ENCODE measurements around the gene APOF. TPM values are rescaled to one million over a fixed set of nuclear protein-coding genes. Genes with fewer than 3 reads are reported as not detected.

APOF gene
- total and polyA plus RNA-seq, 10 of the 15 experiments (the other 5 are each of a cell fraction or from before 2014, with no cell fraction given), result 0.04 to 0.19 (median 0.11) TPM; not detected in 5

GRCh38 chr12:56333197-56333678, 29.4 kb downstream of the APOF start (continued):
- TF ChIP-seq EGR1 (IDR thresholded peaks at IDR 0.05; ENCODE audit: borderline replicate concordance in 1 of 2, low read depth in 2 of 2, low read length in 2 of 2), result peak in 1 of 2 experiments; percentile 50; a peak in 1 of 3 replicates
- no peak for TF ChIP-seq IRF4 (IDR thresholded peaks at IDR 0.05; ENCODE audit: low read depth, low read length)
- peak; percentile 62; the same call in 1 of the 2 replicates for TF ChIP-seq TAF1 (IDR thresholded peaks at IDR 0.05; ENCODE audit: borderline replicate concordance, low read depth, low read length)
- no peak for TF ChIP-seq SMC3 (IDR thresholded peaks at IDR 0.05; ENCODE audit: borderline replicate concordance, low read length)
- TF ChIP-seq POLR2AphosphoS2 (IDR thresholded peaks at IDR 0.05; ENCODE audit: low read depth, low read length), result no peak
- TF ChIP-seq MLLT1 (IDR thresholded peaks at IDR 0.05), result no peak
- no peak for TF ChIP-seq HSF1 (IDR thresholded peaks at IDR 0.05; ENCODE audit: low read depth, low read length)
- TF ChIP-seq BRCA1 (IDR thresholded peaks at IDR 0.05; ENCODE audit: low read depth, low read length), result no peak
- no peak for TF ChIP-seq PKNOX1 (IDR thresholded peaks at IDR 0.05)
- TF ChIP-seq STAT3 (IDR thresholded peaks at IDR 0.05; ENCODE audit: low read depth, low read length), result no peak
- TF ChIP-seq BHLHE40 (IDR thresholded peaks at IDR 0.05; ENCODE audit: borderline replicate concordance in 1 of 2, low read depth in 2 of 2, low read length in 1 of 2), result no peak
- no peak for TF ChIP-seq NR2C1 (IDR thresholded peaks at IDR 0.05)
- no peak for TF ChIP-seq CUX1 (IDR thresholded peaks at IDR 0.05; ENCODE audit: insufficient replicate concordance, low read depth, low read length)
- no peak for TF ChIP-seq ATF7 (IDR thresholded peaks at IDR 0.05; ENCODE audit: low read depth)
- TF ChIP-seq IRF3 (IDR thresholded peaks at IDR 0.05), result no peak
- TF ChIP-seq NFYB (IDR thresholded peaks at IDR 0.05; ENCODE audit: insufficient read depth, low read depth, low read length), result no peak
- no peak for TF ChIP-seq GABPA (IDR thresholded peaks at IDR 0.05; ENCODE audit: low read depth)
- TF ChIP-seq YBX1 (IDR thresholded peaks at IDR 0.05), result no peak
- no peak for TF ChIP-seq RFX5 (IDR thresholded peaks at IDR 0.05; ENCODE audit: low read depth, low read length)
- no peak for TF ChIP-seq WRNIP1 (IDR thresholded peaks at IDR 0.05; ENCODE audit: borderline replicate concordance, low read depth, low read length)
